HG03442 (cell line): ENCODE results near the gene TFB2M.

Source experiments
- ATAC-seq: cut with Tn5 transposase; IDR thresholded peaks from one replicate; pipeline ENCODE4 v1.9.1; 2021; ENCODE audit warnings: mild to moderate bottlenecking, moderate library complexity; ENCODE audit not compliant: unreplicated experiment

The TFB2M gene

DNA sequence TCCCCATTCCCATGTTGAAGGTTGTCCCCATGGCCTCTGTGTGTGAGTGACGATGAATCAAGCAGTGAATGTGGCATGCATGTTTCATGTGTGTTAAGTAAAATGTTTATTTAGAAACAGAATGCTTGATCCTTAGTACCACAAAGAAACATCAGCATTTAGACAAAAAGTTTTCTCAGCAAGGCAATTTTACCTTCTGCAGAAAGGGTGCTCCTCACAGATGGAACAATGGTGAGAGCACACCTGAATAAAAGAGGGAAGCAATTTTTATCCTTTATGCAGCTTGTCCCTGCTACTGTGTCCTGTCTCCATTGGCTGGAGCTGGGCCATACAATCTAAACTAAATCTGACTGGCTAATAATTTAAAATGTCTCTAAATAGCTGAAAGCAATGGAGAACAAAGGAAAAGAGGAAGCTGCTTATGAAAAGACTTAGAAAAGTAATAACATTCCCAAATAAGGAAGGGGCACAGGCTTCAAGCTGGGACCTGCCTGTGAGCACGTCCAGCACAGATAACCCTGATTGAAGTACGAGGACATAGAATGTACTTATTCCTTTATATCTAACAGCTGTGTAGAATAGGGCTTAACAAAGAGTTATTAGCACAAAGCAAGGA lies 50.6 kb downstream of the TFB2M start:
- no peak for ATAC-seq

DNA sequence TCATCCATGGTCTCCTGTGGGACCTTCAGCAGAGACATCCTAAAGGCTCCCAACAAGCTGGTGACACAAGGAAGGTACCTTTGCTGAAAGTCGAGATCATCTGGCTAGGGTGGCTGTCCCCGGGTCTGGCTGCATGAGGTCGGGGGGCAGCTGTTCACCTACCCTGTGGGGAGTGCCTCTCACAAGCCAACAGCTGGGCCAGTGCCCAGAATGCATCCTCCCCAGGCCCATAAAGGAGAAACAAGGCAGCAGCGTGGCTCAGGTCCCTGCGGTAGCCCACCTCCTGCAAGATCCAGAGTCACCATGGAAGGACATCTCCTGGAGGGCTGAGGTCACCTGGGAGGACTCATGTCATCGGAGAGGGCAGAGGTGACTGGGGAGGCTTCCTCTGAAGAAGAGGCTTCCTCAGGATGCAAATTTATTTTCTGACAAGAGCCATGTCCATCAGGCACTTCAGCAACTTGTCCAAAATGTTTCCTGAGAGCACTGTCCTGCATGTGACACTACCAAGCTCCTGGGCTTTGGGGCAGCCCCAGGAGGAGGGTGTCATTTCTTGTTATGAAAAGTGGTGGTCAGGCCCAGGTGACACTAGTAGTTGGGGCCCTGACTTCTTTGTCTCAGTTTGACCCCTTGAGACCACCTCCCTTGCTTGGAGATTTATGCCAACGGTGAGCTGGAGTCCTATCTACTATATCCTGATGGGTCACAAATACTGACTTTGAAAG lies 52.3 kb downstream of the TFB2M start:
- no peak for ATAC-seq

DNA sequence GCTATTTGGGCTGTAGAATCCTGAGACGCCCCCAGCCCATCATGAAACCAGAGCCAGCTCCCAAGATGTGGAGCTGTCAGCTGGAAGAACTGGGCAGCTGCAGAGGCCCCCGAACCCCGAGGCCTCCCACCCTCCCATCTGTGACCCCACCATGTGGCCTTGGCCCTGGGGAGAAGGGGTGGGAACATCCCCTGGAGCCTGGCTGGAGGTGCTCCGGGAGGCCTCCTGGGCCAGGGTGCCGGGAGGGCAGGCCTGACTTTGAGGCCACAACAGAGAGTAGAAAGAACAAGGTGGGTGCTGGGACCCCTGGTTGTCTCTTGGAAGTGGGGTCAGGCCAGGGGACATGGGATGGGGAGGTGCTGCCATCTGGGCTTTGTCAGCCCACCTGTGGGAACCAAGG lies 53.0 kb downstream of the TFB2M start:
- no peak for ATAC-seq

DNA sequence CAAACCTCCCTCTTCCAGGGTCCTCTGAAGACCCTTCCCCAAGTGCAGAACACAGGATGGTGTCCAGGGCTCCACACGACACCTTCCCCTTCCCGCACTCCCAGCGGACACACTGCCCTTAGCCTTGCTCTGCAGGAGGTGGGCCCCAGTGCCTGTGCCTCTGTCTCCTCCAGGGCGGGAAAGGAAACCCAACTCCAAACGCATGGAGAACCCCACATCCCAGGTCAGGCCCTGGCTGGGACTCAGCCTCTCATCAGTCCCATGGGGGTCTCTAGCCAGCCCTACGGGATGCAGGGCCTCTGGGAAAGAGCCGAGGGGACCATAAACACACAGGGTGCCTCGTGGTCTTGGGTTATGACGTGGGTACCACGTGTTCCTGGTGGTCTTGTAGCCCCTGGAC lies 53.4 kb downstream of the TFB2M start:
- no peak for ATAC-seq

DNA sequence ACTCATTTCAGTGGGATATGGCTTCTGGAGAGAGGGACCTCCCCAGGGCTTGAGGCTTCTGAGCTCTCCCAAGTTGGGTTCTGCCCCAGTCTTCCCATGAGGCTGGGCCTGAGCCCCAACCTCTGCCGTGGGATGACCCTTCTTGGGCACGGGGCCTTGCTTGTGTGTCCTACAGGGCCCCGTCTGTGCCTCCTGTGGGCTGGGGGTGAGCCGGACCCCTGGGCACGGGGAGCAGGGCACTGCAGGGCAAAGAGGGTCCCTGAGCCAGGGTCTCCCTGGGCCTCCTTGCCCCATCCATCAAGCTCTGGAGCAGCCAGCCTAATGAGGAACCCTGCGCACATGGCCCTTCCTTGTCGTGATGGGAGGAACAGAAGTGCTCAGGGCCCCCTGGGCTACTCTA lies 53.8 kb downstream of the TFB2M start:
- ATAC-seq: no peak

DNA sequence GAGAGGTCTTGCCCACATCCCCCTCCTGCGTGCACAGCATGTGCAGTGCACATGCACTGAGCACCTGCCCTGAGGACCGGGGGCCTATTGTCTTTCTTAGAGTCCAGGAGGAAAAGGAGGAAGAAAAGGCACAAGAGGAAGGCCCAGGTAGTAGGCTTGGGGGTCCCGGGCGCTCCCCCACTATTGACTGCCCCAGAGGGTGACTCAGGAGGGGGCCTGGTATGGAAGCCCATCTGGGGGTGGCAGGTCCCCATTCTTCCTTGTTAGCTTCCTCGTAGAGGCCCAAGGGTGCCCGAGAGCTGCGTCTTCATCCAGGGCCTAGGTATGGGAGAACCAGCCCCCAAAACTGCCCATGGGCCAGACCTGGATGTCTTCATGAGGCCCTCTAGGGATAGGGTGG lies 54.9 kb downstream of the TFB2M start:
- ATAC-seq: no peak

DNA sequence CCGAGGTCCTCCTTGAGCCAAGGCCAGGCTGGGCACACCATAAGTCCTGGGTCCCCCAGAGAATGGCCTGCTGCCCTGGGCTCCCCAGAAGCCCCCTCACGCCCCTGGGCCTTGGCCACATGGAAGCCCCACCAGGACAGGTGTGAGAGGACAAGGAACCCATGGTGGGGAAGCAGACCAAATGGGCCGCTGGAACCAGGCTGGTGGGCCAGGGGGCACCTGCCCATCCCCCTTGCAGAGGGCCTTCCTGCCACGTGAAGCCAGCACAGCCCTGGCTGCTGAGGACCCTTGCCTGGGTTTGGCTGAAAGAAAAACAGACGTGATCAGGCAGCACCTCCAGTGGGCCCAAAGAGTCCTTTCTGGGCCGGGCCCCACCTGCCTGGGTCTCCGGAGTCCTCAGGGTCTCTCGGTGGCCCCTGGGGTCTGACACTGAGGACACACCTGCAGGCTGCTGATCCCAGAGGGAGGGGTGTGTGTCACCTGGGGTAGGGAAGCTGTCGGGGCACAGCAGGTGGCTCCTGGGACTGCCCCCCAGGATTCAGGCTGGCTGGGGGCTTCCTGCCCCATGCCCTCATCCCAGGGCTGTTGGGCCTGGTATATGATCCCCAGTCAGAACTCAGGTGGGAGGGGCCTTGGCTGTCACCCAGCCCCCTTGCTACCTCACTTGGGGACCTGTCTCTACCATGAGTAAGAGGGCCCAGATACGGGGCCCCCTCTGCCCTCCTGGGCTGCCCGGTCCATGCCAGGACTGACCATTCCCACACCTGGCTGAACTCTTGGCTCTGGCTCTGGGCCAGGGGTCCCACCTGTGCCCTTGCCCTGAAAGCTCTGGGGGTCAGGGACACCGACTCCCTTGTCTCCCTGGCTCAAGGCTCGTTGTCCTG lies 55.7 kb downstream of the TFB2M start:
- no peak for ATAC-seq

DNA sequence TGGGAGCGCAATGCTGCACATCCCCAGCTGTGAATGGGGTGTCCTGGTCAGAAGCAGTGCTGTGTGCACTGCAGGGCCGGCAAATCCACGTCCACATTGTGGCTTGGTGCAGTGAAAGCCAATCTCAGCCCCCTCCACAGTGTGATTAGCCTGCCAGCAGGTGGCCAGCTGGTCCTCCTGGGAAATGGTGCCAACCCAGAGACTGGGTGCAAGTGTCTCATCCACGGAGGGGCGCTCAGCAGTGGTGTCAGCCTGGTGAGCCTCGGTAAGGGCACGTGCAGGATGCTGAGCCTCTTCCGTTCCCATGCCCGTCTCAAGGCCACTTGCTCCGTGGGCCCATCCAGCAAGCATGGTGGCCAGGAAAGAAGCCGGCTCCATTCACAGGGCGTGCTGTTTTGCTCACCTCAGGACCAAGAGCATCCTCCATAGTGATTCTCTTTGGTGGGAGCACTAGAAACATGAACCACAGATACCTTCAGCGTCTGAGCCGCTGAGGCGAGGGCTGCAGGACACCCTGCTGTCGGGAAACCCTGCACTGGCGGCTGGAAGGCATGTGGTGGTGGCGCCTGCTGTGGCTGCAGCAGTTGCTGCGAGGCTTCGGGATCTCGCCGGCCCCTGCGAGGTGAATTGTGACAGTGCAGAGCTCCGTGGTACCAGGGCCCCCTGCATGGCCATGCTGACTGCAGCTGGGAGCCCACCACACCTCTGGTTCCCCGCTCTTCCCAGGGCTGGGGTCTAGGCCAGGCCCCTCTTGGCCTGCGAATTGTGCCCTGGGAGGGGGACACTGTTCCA lies 57.0 kb downstream of the TFB2M start:
- ATAC-seq: no peak

DNA sequence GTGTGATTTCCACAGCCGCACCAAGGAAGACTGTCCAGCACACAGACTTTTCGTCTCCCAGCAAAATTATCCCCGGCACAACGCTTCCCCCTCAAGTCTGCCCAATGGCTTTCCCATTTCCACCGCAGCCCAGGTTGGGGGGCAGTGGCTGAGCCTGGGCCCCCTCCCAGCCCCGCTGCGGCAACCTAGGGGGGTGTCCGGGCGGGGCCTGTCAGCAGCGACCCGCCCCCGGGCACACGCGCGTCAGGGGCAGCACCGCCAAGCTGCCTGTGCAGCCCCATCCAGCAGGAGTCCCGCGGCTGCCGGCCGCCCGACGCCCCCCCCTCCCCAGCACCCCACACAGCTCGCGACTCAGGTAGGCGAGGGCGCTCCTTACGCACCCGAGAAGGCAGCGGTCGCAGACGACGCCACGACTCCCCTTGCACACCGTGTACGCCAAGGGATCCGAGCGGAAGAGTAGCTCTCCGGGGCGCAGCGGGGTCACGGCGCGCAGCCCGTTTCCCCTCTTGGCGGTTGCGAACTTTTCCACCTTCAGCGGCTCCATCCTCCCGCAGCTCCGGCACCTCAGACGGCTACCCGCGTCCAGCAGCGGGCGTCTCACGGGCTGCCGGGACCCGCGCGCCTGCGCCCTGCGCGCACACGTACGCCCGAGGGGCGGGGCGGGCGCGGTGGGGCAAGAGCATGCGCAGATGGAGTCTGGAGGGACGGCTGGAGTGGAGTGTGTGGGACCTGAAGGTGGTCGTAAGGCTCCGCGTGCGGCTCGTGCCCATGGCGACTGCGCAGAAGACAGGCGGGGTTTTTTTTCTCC lies 59.2 kb downstream of the TFB2M start, which contains the start of gene SMYD3:
Gene SMYD3 (minus strand): TSS at position 606 of the 808 bp plus-strand sequence.
- peak; percentile 82 for ATAC-seq

DNA sequence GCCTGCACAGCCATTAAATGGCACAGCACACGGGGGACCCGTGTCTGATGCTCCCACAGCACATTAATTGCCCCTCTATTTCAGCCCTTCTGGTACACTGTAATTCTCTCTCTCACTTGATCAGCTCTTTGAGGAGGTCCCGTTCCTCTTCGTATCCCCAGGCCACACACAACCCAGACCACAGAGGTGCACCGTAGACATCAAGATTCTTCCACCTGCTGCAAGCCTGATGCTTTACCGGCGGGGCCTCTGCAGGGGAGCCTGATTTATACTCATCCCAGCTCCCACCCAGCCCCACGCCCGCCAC lies 59.7 kb downstream of the TFB2M start:
- ATAC-seq: peak; percentile 9

DNA sequence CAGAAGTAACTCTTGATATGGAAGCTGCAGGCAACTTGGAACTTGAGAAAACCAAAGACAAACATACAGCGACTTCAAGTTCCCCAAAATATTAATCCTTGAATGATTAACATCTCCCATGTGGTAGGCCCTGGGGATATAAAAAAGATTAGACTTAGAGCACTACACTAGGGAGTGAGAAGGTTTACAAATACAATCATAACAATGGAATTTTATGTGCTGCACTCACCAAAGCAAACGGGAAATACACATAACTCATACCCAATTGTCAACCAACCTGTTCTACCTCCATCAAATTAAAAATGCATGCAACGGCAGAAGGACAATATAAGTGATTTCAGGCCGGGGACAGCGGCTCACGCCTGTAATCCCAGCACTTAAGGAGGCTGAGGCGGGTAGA lies 62.7 kb downstream of the TFB2M start:
- ATAC-seq: no peak

DNA sequence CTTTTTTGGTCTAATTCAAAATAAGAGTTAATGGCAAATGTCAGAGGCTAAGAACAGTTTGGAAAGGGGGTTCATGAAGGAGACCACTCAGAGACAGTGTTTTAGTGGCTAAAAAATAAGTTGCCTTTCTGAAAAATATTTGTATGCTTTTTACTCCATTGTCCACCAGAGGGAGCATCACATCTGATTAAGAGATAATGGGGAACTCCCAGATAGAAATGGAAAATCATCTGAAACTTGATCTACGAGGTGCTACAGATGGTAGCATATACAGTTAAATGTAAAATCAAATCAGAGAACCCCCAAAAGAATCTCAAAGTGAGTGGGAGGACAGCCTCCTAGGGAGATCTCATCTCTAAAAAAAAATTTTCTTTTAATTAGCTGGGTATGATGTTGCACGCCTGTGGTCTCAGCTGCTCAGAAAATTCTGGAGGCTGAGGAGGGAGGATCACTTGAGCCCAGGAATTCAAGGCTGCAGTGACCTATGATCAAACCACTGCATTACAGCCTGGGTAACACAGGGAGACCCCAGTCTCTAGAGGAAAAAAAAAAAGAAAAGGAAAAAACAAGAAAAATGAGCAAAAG lies 68.6 kb downstream of the TFB2M start:
- ATAC-seq: peak; percentile 55

DNA sequence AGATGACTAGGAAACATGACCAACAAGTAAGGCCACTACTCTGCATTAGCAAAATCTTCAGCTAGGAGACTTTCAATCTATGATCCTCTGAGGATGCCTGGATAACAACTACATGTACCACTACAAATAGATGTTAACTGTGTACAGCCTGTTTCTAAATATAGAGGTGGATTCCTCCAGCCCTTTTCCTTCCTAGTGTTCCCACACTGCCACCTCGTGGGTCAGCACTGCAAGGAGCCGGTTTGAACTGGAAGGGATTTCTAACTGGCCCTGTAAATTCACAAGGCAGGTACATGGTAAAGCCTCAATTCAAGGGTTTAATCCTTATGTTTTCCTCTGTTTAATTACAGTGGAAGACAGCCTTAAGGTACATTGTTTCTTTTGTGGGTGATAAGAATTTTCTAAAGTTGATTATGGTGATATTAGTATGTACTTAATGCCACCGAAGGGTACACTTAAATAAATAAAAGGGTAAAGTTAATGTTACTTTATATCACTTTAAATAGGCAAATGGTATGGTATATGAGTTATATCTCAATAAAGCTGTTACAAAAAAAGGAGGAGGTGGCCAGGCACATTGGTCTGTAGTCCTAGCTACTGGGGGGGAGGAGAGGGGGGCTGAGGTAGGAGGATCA lies 73.3 kb downstream of the TFB2M start:
- ATAC-seq: peak; percentile 59

DNA sequence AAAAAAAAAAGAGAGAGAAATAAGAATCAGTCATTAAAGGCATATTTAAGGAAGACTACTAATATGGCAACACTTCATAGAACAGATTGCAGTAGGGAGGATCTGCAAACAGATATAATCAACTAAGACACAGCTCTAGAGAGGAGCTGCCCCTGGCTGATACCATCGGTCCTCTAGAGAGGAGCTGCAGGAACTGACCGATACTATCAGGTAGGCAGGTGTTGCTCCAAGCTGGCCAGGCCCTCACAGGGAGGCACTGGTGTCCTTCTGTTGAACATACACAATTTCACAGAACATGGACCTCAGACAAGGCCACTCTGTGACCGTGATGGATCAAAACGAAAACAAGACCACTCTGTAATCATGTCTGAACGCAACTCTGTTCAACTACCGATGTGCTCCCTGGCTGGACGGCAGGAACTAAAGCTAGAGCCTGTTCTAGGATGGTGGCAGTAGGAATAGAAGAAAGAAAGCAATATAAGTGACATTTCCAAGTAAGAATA lies 74.5 kb downstream of the TFB2M start:
- no peak for ATAC-seq
